Activated CD4-positive, alpha-beta T cell treated with anti-CD3 and anti-CD28 coated beads, Interleukin-2, amount 50 U/mL, for 24 hours (primary cell): ENCODE data around the gene PELI3.

Experiments used
- DNase-seq, 2 donors: peaks; one replicate each; pipeline ENCODE4 v3.0.0-alpha.2; 2020; ENCODE audit warnings: low read depth in 1 of 2, low spot score in 1 of 2

Gene PELI3

GRCh38 chr11:66473608-66474515, 7.2 kb downstream of the PELI3 start:
- DNase-seq = no peak

GRCh38 chr11:66475349-66476172, 8.9 kb downstream of the PELI3 start:
- DNase-seq = no peak

- no peak for DNase-seq
Observed at GRCh38 chr11:66476173-66476840, 9.6 kb downstream of the PELI3 start.

- DNase-seq = no peak
Observed at GRCh38 chr11:66476841-66477251, 10.1 kb downstream of the PELI3 start.

- DNase-seq = no peak
Observed at GRCh38 chr11:66477263-66478201, 10.8 kb downstream of the PELI3 start.

GRCh38 chr11:66478729-66479393, 12.2 kb downstream of the PELI3 start:
- DNase-seq = no peak

GRCh38 chr11:66479394-66480116, 12.8 kb downstream of the PELI3 start:
- DNase-seq = no peak

- peak; percentile 86 to 92 for DNase-seq
Observed at GRCh38 chr11:66480117-66480938, 13.6 kb downstream of the PELI3 start, which contains the start of gene DPP3. TSS of gene DPP3 (plus strand) at chr11:66480434. CDS start at chr11:66482201, 1,767 bp downstream.

- no peak for DNase-seq
Observed at GRCh38 chr11:66484806-66485380, 18.2 kb downstream of the PELI3 start.

- no peak for DNase-seq
Observed at GRCh38 chr11:66488957-66489356, 22.3 kb downstream of the PELI3 start.

GRCh38 chr11:66489636-66490035, 22.9 kb downstream of the PELI3 start:
- DNase-seq = no peak

GRCh38 chr11:66491315-66491935, 24.7 kb downstream of the PELI3 start:
- no peak for DNase-seq

GRCh38 chr11:66492161-66492865, 25.6 kb downstream of the PELI3 start:
- no peak for DNase-seq

GRCh38 chr11:66493130-66493529, 26.4 kb downstream of the PELI3 start:
- no peak for DNase-seq

GRCh38 chr11:66494458-66494857, 27.8 kb downstream of the PELI3 start:
- DNase-seq = no peak

- DNase-seq = no peak
Observed at GRCh38 chr11:66494935-66495334, 28.2 kb downstream of the PELI3 start.

GRCh38 chr11:66495401-66495854, 28.7 kb downstream of the PELI3 start:
- no peak for DNase-seq
